OCI-LY1 (cell line): ENCODE data around the gene GON4L.

ENCODE experiments used
- H2AFZ ChIP-seq: fragments of 200-600 bp; sonication (generic), shearing (Covaris generic); 2 replicates; pipeline ENCODE4 v1.6.0; 2014; ENCODE audit warnings: antibody characterized with exemption, mild to moderate bottlenecking, low read length
- H3F3A ChIP-seq: fragments of 200-600 bp; sonication (generic), shearing (Covaris generic); 2 replicates; pipeline ENCODE4 v1.6.0; 2014; ENCODE audit warnings: mild to moderate bottlenecking, antibody characterized with exemption, low read length, moderate library complexity; ENCODE audit not compliant: insufficient read depth
- H3K27ac ChIP-seq: fragments of 200-600 bp; sonication (generic); 2 replicates; pipeline ENCODE4 v1.5.1; 2014; ENCODE audit warnings: low read length, mixed run types, mild to moderate bottlenecking, low read depth; ENCODE audit not compliant: poor library complexity, severe bottlenecking
- H3K27me3 ChIP-seq: fragments of 200-600 bp; sonication (generic); 2 replicates; pipeline ENCODE4 v1.6.0; 2014; ENCODE audit warnings: antibody characterized with exemption, mild to moderate bottlenecking, low read length, moderate library complexity; ENCODE audit not compliant: insufficient read depth
- H3K36me3 ChIP-seq: fragments of 200-600 bp; sonication (generic); 2 replicates; pipeline ENCODE4 v1.6.1; 2014; ENCODE audit warnings: mild to moderate bottlenecking, antibody characterized with exemption, low read length, moderate library complexity, mixed read lengths; ENCODE audit not compliant: insufficient read depth
- H3K4me1 ChIP-seq: fragments of 200-600 bp; sonication (generic); 2 replicates; pipeline ENCODE4 v1.5.1; 2014; ENCODE audit warnings: mild to moderate bottlenecking, low read length, moderate library complexity; ENCODE audit not compliant: insufficient read depth, severe bottlenecking
- H3K4me2 ChIP-seq: fragments of 200-600 bp; sonication (generic), shearing (Covaris generic); 2 replicates; pipeline ENCODE4 v1.6.1; 2014; ENCODE audit warnings: low read length
- H3K4me3 ChIP-seq: fragments of 200-600 bp; sonication (generic); 2 replicates; pipeline ENCODE4 v1.5.1; 2014; ENCODE audit warnings: low read length, low read depth, mild to moderate bottlenecking, mixed read lengths; ENCODE audit not compliant: poor library complexity, severe bottlenecking
- H3K79me2 ChIP-seq: fragments of 200-600 bp; shearing (Covaris generic); 2 replicates; pipeline ENCODE4 v1.6.1; 2016; ENCODE audit warnings: mixed run types, low read length, mixed read lengths; ENCODE audit not compliant: insufficient read depth
- H3K9ac ChIP-seq: fragments of 200-600 bp; sonication (generic), shearing (Covaris generic); 2 replicates; pipeline ENCODE4 v1.6.1; 2014; ENCODE audit warnings: mild to moderate bottlenecking, low read length, mixed read lengths
- H3K9me2 ChIP-seq: fragments of 200-600 bp; sonication (generic), shearing (Covaris generic); 2 replicates; pipeline ENCODE4 v1.6.1; 2014; ENCODE audit warnings: low read depth, mild to moderate bottlenecking, low read length, mixed read lengths
- H3K9me3 ChIP-seq: fragments of 200-600 bp; shearing (Covaris generic); 2 replicates; pipeline ENCODE4 v1.6.1; 2014; ENCODE audit warnings: low read length, mixed read lengths
- H4K20me1 ChIP-seq: fragments of 200-600 bp; sonication (generic), shearing (Covaris generic); 2 replicates; pipeline ENCODE4 v1.6.0; 2016; ENCODE audit warnings: mild to moderate bottlenecking, low read length; ENCODE audit not compliant: insufficient read depth
- EZH2 ChIP-seq: fragments of 200-600 bp; sonication (generic), shearing (Covaris generic); IDR thresholded peaks from 2 replicates; pipeline ENCODE4 v1.8.0; 2017; ENCODE audit warnings: borderline replicate concordance, mixed run types, mild to moderate bottlenecking, antibody characterized with exemption, low read length, moderate library complexity, mixed read lengths
- TF ChIP-seq, protein P1 (sequence below): fragments of 200-600 bp; sonication (generic), shearing (Covaris generic); IDR thresholded peaks from 2 replicates; pipeline ENCODE4 v1.5.1; 2017; ENCODE audit warnings: mild to moderate bottlenecking, antibody characterized with exemption, low read length, moderate library complexity, mixed read lengths

The GON4L gene

DNA sequence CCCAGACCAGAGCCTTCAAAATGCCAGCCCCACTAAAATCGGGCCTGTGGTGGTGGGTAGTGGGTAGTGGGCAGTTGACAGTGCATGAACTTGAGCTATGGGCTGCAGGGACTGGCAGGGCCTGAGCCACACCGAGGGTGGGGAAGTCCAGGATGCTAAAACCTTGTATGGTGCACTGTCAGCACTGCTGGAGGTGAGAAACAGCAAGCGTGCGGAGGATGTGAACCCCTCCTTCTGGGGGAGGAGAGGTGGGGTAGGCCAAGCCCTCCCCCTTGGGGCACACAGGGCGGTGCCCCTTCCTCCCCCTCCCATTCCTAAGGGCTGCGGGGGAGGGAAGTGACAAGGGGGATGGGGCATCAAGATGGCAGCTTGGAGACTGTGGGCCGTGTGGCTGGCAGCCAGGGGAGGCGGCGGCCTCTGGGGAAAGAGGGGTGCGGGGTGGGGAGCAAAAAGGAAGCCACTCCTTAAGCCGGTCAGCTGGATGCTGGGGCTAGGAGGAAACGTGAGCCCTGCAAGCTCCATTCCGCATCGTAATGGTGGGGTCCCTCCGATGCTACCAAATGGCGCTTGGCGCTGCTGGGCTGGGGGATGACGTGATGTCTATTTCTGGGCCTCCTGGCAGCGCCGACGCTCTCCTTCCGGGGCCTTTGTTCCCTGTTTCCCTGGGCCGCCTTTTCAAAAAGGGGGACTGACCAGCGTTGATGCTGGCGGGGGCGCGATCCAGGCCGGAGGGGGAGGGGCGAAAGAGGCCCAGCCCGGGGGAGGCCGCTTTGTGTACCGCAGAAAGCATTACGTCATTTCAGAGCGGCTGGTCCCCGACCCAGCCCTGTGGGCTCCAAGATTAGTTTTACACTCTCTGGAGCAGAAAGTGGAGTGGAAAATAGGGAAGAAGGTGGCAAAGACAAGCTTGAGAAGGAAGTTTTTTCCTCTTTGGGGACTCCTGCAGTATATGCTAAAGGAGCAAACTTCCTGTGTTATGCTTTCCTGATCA is 3.2 kb upstream of the GON4L start:
- Histone ChIP-seq H3K27ac (peak overlapping the region; percentile 28), H3K9me3 (no peaks in the 10 kb centered on the region), H3K79me2 (peaks cover 11% of the 10 kb centered on the region), H3K4me1 (peaks cover 41% of the 10 kb centered on the region), H3K27me3 (no peaks in the 10 kb centered on the region), H3K36me3 (no peaks in the 10 kb centered on the region), H2AFZ (peak overlapping the region; percentile 48; the same call in 1 of the 2 replicates), H4K20me1 (no peaks in the 10 kb centered on the region), H3K9me2 (no peaks in the 10 kb centered on the region), H3F3A (peaks cover 11% of the 10 kb centered on the region), H3K9ac (peak overlapping the region; percentile 48), H3K4me2 (peak overlapping the region; percentile 74), H3K4me3 (peak overlapping the region; percentile 55)
- TF ChIP-seq, protein P1, sequence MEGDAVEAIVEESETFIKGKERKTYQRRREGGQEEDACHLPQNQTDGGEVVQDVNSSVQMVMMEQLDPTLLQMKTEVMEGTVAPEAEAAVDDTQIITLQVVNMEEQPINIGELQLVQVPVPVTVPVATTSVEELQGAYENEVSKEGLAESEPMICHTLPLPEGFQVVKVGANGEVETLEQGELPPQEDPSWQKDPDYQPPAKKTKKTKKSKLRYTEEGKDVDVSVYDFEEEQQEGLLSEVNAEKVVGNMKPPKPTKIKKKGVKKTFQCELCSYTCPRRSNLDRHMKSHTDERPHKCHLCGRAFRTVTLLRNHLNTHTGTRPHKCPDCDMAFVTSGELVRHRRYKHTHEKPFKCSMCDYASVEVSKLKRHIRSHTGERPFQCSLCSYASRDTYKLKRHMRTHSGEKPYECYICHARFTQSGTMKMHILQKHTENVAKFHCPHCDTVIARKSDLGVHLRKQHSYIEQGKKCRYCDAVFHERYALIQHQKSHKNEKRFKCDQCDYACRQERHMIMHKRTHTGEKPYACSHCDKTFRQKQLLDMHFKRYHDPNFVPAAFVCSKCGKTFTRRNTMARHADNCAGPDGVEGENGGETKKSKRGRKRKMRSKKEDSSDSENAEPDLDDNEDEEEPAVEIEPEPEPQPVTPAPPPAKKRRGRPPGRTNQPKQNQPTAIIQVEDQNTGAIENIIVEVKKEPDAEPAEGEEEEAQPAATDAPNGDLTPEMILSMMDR = no peak
- no peak for TF ChIP-seq EZH2

DNA sequence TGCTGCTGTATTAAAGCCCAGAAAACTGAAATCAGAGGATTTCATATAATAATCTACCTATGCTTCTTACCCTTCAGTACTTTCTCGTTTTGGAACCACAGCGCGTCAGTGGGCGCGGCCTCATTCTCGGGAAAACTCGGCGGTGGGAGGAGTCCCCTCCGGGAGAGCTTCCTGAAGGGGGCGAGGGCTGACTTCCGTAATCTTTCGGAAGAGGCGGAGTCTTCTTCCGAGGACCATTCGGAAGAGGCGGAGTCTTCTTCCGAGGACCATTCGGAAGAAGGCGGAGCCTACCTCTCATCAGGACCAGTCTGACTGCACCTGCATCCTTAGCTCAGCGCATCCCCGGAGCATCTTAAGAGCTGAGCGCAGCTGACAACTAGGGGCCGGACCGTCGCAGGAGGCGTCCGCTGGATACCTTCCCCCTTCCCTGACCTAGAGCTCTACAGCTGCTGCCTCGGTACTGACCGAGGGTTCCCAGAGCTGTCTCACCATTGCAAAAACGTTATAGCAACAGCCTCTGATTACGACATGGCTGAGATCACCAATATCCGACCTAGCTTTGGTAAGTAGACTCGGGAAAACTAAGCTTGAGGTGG is 2.3 kb upstream of the GON4L start, which contains the start of gene SYT11:
SYT11 (plus strand) TSS at position 334 of the 596 bp plus-strand sequence; CDS start at position 529, 195 bp downstream.
- H3K9ac ChIP-seq = peak within 1 kb of the TSS; percentile 68
- H3K9me2 ChIP-seq = no peaks in the 10 kb centered on the region
- peaks cover 11% of the 10 kb centered on the region for H3F3A ChIP-seq
- H4K20me1 ChIP-seq = no peaks in the 10 kb centered on the region
- peaks cover 41% of the 10 kb centered on the region for H3K4me1 ChIP-seq
- no peaks in the 10 kb centered on the region for H3K27me3 ChIP-seq
- H3K4me3 ChIP-seq = peak within 1 kb of the TSS; percentile 88
- TF ChIP-seq EZH2 = no peak
- TF ChIP-seq, protein P1 = no peak
- peak within 1 kb of the TSS; percentile 48; the same call in 1 of the 2 replicates for H2AFZ ChIP-seq
- H3K79me2 ChIP-seq = peaks cover 11% of the 10 kb centered on the region
- H3K4me2 ChIP-seq = peak within 1 kb of the TSS; percentile 89
- peaks cover 7% of the 10 kb centered on the region; the same call in 1 of the 2 replicates for H3K36me3 ChIP-seq
- no peaks in the 10 kb centered on the region for H3K9me3 ChIP-seq
- H3K27ac ChIP-seq = peak within 1 kb of the TSS; percentile 86

DNA sequence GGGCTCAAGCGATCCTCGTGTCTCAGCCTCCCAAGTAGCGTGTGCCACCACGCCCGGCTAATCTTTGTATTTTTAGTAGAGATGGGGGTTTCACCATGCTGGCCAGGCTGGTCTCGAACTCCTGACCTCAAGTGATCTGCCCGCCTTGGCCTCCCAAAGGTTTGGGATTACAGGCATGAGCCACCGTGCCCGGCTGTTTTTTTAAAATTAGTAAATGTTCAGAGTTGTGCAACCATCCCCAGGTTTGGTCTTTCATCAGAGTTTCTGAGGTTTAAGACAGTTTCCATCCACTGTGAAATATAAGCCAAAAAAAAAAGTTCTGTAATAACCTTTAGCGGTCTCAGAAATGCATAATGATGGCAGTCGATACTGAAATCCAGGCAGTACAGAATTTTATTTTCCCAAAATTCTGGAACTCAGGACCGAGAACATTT is 1.8 kb upstream of the GON4L start:
- Histone ChIP-seq H3K79me2 (peaks cover 11% of the 10 kb centered on the region), H3K27ac (peak overlapping the region; percentile 86), H3F3A (peaks cover 11% of the 10 kb centered on the region), H3K4me3 (peak overlapping the region; percentile 88), H3K9ac (peak overlapping the region; percentile 68), H3K4me1 (peaks cover 41% of the 10 kb centered on the region), H3K36me3 (peaks cover 12% of the 10 kb centered on the region; the same call in 1 of the 2 replicates), H3K9me2 (no peaks in the 10 kb centered on the region), H4K20me1 (no peaks in the 10 kb centered on the region), H3K27me3 (no peaks in the 10 kb centered on the region), H3K9me3 (no peaks in the 10 kb centered on the region), H3K4me2 (peak overlapping the region; percentile 89), H2AFZ (0 out of 2 replicates have a peak overlapping the region, but pooled peaks have one; percentile 36)
- TF ChIP-seq, protein P1 = no peak
- no peak for TF ChIP-seq EZH2
